Mesendoderm (in vitro differentiated cells): ENCODE measurements around the gene CAGE1.

Source experiments
- DNase-seq: peaks from one replicate; pipeline ENCODE4 v3.0.0; 2013
- H2AK5ac ChIP-seq: 2 replicates; pipeline ENCODE4 v1.6.1; 2013; ENCODE audit warnings: low read length, inconsistent platforms
- H2BK120ac ChIP-seq: 2 replicates; pipeline ENCODE4 v1.6.1; 2013; ENCODE audit warnings: low read depth, mild to moderate bottlenecking, low read length, moderate library complexity, mixed read lengths
- H2BK15ac ChIP-seq: replicated peaks from 2 replicates; pipeline ENCODE4 v1.6.1; 2013; ENCODE audit warnings: low read depth, mild to moderate bottlenecking, moderate library complexity
- H2BK5ac ChIP-seq: 2 replicates; pipeline ENCODE4 v1.6.1; 2013; ENCODE audit warnings: low read length, inconsistent platforms
- H3K18ac ChIP-seq: 2 replicates; pipeline ENCODE4 v1.6.1; 2013; ENCODE audit warnings: mild to moderate bottlenecking, low read length, mixed read lengths
- H3K23ac ChIP-seq: one replicate; pipeline ENCODE4 v1.6.1; 2013; ENCODE audit warnings: low read length
- H3K27ac ChIP-seq: 2 replicates; pipeline ENCODE4 v1.5.1; 2013; ENCODE audit warnings: low read depth, mild to moderate bottlenecking, inconsistent platforms, low read length, moderate library complexity
- H3K27me3 ChIP-seq: 2 replicates; pipeline ENCODE4 v1.6.1; 2013; ENCODE audit warnings: low read length, control low read depth, mild to moderate bottlenecking, inconsistent platforms; ENCODE audit not compliant: insufficient read depth, poor library complexity
- H3K36me3 ChIP-seq: 2 replicates; pipeline ENCODE4 v1.6.1; 2013; ENCODE audit warnings: low read length, inconsistent platforms; ENCODE audit not compliant: control insufficient read depth, insufficient read depth
- H3K4ac ChIP-seq: one replicate; pipeline ENCODE4 v1.6.1; 2013; ENCODE audit warnings: low read depth, mild to moderate bottlenecking, low read length, moderate library complexity
- H3K4me1 ChIP-seq: 2 replicates; pipeline ENCODE4 v1.6.1; 2013; ENCODE audit warnings: low read depth, low read length, inconsistent platforms; ENCODE audit not compliant: control insufficient read depth
- H3K4me2 ChIP-seq: 2 replicates; pipeline ENCODE4 v1.6.1; 2013; ENCODE audit warnings: low read length
- H3K4me3 ChIP-seq: 2 replicates; pipeline ENCODE4 v1.5.1; 2013; ENCODE audit warnings: mild to moderate bottlenecking, low read length
- H3K56ac ChIP-seq: one replicate; pipeline ENCODE4 v1.6.1; 2013; ENCODE audit warnings: low read length
- H3K79me1 ChIP-seq: 2 replicates; pipeline ENCODE4 v1.6.1; 2013; ENCODE audit warnings: low read length, inconsistent platforms
- H3K79me2 ChIP-seq: 2 replicates; pipeline ENCODE4 v1.6.1; 2013; ENCODE audit warnings: mild to moderate bottlenecking, low read length; ENCODE audit not compliant: control insufficient read depth, insufficient read depth
- H3K9ac ChIP-seq: 2 replicates; pipeline ENCODE4 v1.6.1; 2013; ENCODE audit warnings: low read length, inconsistent platforms
- H4K5ac ChIP-seq: one replicate; pipeline ENCODE4 v1.6.1; 2013; ENCODE audit warnings: low read length
- H4K8ac ChIP-seq: one replicate; pipeline ENCODE4 v1.6.1; 2013; ENCODE audit warnings: low read depth, mild to moderate bottlenecking, control low read depth, low read length, moderate library complexity
- WGBS: extraction: QIAGEN DNeasy Blood & Tissue Kit; methylation state at CpG from one replicate; pipeline ENCODE4 v1.1.7; 2013; ENCODE audit warnings: low lambda C conversion rate, missing lambda C conversion rate; ENCODE audit not compliant: insufficient coverage; ENCODE audit errors: extremely low coverage; 5-methylcytosine and 5-hydroxymethylcytosine counted together

The CAGE1 gene

DNA sequence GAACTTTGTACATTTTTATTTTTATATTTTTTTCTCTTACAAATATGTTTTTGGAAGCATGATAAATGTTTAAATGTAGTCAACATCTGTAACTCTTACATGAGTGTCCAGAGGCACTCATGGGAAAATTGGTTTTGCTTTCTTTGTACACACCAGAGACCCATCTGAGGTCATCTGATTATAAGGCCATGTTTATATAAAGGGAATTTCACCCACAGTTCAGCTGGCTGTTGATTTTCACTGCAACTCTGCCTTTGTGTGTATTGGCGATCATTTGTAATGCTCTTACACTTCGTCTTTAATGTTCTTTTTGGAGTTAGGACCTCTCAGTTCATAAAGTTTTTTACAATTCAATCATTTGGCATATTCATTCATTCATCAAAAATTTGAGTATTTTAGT lies 28.1 kb upstream of the CAGE1 start:
- Histone ChIP-seq H3K36me3 (peaks cover 3% of the 10 kb centered on the region), H3K79me1 (no peaks in the 10 kb centered on the region), H3K4me1 (no peaks in the 10 kb centered on the region), H3K4me3 (no peak overlapping the region), H3K56ac (no peak overlapping the region), H4K8ac (no peak overlapping the region), H3K27me3 (no peaks in the 10 kb centered on the region), H2BK120ac (no peak overlapping the region), H3K79me2 (no peaks in the 10 kb centered on the region), H3K9ac (no peak overlapping the region), H3K18ac (no peak overlapping the region), H3K23ac (no peak overlapping the region), H2BK15ac (no peak overlapping the region), H3K27ac (no peak overlapping the region), H4K5ac (no peak overlapping the region), H3K4ac (no peak overlapping the region), H2AK5ac (no peak overlapping the region), H3K4me2 (no peak overlapping the region), H2BK5ac (no peak overlapping the region)
- no CpG with 5 or more reads among the region's 2 CpGs for WGBS
- no peak for DNase-seq

DNA sequence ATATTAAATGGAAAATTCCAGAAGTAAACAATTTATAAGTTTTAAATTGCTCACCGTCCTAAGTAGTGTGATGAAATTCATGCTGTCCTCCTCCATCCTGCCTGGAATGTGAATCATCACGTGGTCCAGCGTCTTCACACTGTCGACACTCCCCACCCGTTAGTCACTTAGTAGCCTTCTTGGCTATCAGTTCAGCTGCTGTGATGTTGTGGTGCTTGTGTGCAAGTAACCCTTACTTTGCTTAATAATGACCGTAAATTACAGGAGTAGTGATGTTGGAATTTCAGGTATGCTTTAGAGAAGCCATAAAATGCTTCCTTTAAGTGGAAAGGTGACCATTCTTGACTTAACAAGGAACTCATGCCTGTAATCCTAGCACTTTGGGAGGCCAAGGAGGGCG lies 25.3 kb upstream of the CAGE1 start:
- H3K18ac ChIP-seq: no peak overlapping the region
- H2BK5ac ChIP-seq: no peak overlapping the region
- H3K4me3 ChIP-seq: no peak overlapping the region
- H4K8ac ChIP-seq: no peak overlapping the region
- H2AK5ac ChIP-seq: no peak overlapping the region
- H3K23ac ChIP-seq: no peak overlapping the region
- H3K36me3 ChIP-seq: peaks cover 3% of the 10 kb centered on the region
- H2BK15ac ChIP-seq: no peak overlapping the region
- no peak overlapping the region for H3K27ac ChIP-seq
- no peak overlapping the region for H3K9ac ChIP-seq
- no peak overlapping the region for H3K4me2 ChIP-seq
- no peak overlapping the region for H3K4ac ChIP-seq
- no peaks in the 10 kb centered on the region for H3K27me3 ChIP-seq
- no CpG with 5 or more reads among the region's 7 CpGs for WGBS
- no peak overlapping the region for H4K5ac ChIP-seq
- no peak overlapping the region for H3K56ac ChIP-seq
- H2BK120ac ChIP-seq: no peak overlapping the region
- no peaks in the 10 kb centered on the region for H3K4me1 ChIP-seq
- H3K79me1 ChIP-seq: no peaks in the 10 kb centered on the region
- H3K79me2 ChIP-seq: no peaks in the 10 kb centered on the region
- DNase-seq: peak; percentile 82

DNA sequence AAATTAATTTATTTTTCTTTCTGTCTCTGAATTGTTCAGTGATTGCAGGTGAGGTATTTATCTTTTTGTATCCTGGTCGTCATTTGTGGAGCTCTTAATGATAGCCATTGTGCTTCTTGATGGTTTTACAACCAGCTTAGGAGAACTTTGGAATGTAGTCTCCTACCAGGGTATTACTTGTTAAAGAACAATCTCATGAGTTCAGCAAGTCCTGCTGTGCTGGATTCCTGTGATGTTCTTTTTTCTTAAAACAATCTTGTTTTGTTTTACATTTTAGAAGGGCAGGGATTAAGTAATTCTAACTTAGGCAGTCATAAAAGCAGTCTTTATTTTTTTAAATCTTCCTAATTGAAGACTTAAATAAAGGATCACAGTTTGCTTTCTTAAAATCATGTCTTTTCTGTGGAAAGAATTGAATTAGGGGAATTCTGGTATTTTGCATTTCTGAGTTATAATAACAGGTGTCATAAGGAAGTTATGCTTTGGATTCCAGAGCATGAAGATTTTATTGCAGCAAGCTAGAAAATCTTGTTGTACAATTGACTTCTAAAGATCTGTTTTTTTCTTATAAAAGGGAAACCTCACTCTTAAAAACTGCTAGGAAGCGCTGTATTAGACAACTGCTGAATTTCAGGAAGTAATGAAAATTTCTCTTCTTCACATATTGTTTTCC lies 23.7 kb upstream of the CAGE1 start:
- no CpG with 5 or more reads among the region's 2 CpGs for WGBS
- no peak overlapping the region for H2BK120ac ChIP-seq
- DNase-seq: peak; percentile 89
- no peaks in the 10 kb centered on the region for H3K27me3 ChIP-seq
- H3K36me3 ChIP-seq: peaks cover 3% of the 10 kb centered on the region
- no peak overlapping the region for H3K9ac ChIP-seq
- H2BK15ac ChIP-seq: no peak overlapping the region
- H3K79me2 ChIP-seq: no peaks in the 10 kb centered on the region
- H3K56ac ChIP-seq: no peak overlapping the region
- no peaks in the 10 kb centered on the region for H3K4me1 ChIP-seq
- no peak overlapping the region for H2BK5ac ChIP-seq
- H4K8ac ChIP-seq: no peak overlapping the region
- no peak overlapping the region for H3K27ac ChIP-seq
- no peak overlapping the region for H3K18ac ChIP-seq
- no peak overlapping the region for H4K5ac ChIP-seq
- H3K23ac ChIP-seq: no peak overlapping the region
- H3K4ac ChIP-seq: no peak overlapping the region
- no peaks in the 10 kb centered on the region for H3K79me1 ChIP-seq
- no peak overlapping the region for H2AK5ac ChIP-seq
- no peak overlapping the region for H3K4me3 ChIP-seq
- H3K4me2 ChIP-seq: no peak overlapping the region

DNA sequence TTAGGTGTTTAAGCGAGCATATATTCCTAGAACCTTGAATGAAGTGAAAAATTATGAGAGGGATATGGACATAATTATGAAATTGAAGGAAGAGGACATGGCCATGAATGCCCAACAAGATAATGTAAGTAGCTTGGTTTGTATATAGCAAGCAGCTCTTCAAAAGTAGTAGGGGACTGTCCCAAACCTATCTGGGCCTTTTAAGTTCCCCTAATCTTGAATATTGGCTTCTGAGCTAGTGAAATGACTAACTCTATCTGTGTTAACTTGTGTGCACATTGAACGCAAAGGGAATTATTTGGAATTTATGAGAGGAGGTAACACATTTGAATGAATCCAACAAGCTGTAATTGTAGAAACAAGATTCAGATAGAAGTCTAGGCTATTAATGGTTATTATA lies 21.8 kb upstream of the CAGE1 start:
- WGBS: no CpG with 5 or more reads among the region's 2 CpGs
- H3K36me3 ChIP-seq: peaks cover 2% of the 10 kb centered on the region

DNA sequence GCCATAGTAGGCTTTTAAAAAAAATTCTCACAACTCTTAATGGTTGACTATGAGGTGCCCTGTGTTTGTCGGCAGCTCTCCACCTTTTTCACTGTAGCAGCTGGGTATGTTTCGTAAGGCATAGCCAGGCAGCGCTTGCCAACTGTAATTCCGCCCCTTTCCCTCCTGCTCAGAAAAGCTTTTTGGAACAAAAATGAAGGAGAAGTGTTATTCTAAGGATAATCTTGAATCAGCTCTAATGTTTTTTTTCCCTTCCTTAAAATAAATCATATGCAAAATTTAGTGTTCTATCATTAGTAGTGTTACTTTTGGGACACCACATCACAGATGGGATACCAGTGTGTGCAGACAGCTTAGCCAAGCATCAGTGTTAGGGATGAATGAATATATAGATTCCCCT lies 21.3 kb upstream of the CAGE1 start:
- Histone ChIP-seq H3K36me3 (peaks cover 2% of the 10 kb centered on the region), H2BK15ac (no peak overlapping the region), H3K23ac (no peak overlapping the region), H3K4me2 (no peak overlapping the region), H3K4ac (no peak overlapping the region), H3K56ac (no peak overlapping the region), H3K4me1 (no peaks in the 10 kb centered on the region), H2AK5ac (no peak overlapping the region), H3K27me3 (no peaks in the 10 kb centered on the region), H3K79me2 (no peaks in the 10 kb centered on the region), H3K79me1 (no peaks in the 10 kb centered on the region), H2BK120ac (no peak overlapping the region), H3K18ac (no peak overlapping the region), H3K4me3 (no peak overlapping the region), H4K5ac (no peak overlapping the region), H3K9ac (no peak overlapping the region), H4K8ac (no peak overlapping the region), H3K27ac (no peak overlapping the region), H2BK5ac (no peak overlapping the region)
- DNase-seq: no peak
- no CpG with 5 or more reads among the region's 4 CpGs for WGBS

More for the DNA sequence above, 21.8 kb upstream of the CAGE1 start:
- H4K8ac ChIP-seq: no peak overlapping the region
- no peak overlapping the region for H2BK120ac ChIP-seq
- H3K4me2 ChIP-seq: no peak overlapping the region
- no peaks in the 10 kb centered on the region for H3K79me2 ChIP-seq
- H3K56ac ChIP-seq: no peak overlapping the region
- H3K79me1 ChIP-seq: no peaks in the 10 kb centered on the region
- H3K4ac ChIP-seq: no peak overlapping the region
- DNase-seq: no peak
- H3K27me3 ChIP-seq: no peaks in the 10 kb centered on the region
- no peak overlapping the region for H3K18ac ChIP-seq
- H2BK5ac ChIP-seq: no peak overlapping the region
- H2AK5ac ChIP-seq: no peak overlapping the region
- no peaks in the 10 kb centered on the region for H3K4me1 ChIP-seq
- no peak overlapping the region for H3K23ac ChIP-seq
- H3K27ac ChIP-seq: no peak overlapping the region
- no peak overlapping the region for H3K4me3 ChIP-seq
- no peak overlapping the region for H3K9ac ChIP-seq
- no peak overlapping the region for H2BK15ac ChIP-seq
- no peak overlapping the region for H4K5ac ChIP-seq

DNA sequence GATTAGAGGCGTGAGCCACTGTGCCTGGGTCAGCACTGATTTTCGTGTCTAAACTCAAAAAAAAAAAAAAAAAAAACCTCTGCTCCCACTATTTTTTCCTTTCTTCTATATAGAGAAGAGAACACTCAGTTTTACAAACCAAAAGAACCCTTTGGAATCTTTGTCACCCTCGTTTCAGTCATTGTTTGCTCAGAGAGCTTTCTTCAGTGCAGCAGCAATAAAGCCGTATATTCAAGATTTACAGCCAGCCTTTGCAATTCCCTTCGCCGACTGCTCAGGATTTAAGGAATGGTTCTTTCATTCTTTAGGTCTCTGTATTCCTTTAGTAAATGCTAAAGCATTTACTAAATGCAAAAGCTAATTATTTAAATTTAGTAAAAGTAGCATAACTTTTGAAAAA lies 20.2 kb upstream of the CAGE1 start:
- Histone ChIP-seq H3K27ac (no peak overlapping the region), H2AK5ac (no peak overlapping the region), H3K27me3 (no peaks in the 10 kb centered on the region), H4K5ac (no peak overlapping the region), H3K4ac (no peak overlapping the region), H3K4me1 (no peaks in the 10 kb centered on the region), H3K18ac (no peak overlapping the region), H2BK120ac (no peak overlapping the region), H3K79me2 (no peaks in the 10 kb centered on the region), H4K8ac (no peak overlapping the region), H3K4me2 (no peak overlapping the region), H3K79me1 (no peaks in the 10 kb centered on the region), H3K23ac (no peak overlapping the region), H3K4me3 (no peak overlapping the region), H3K9ac (no peak overlapping the region), H2BK5ac (no peak overlapping the region), H3K36me3 (peaks cover 2% of the 10 kb centered on the region), H3K56ac (no peak overlapping the region), H2BK15ac (no peak overlapping the region)
- no CpG with 5 or more reads among the region's 6 CpGs for WGBS
- no peak for DNase-seq
